Gastroesophageal sphincter (tissue), 4 donors: ENCODE results near the gene KRTAP4-8. TPM values are rescaled to one million over a fixed set of nuclear protein-coding genes. Genes with fewer than 3 reads are reported as not detected.
"Not testable (repeated sequence)": the region's sequence is repeated elsewhere in the genome, so short reads cannot be mapped to it uniquely, and the experiment has no call there.

Source experiments
- ATAC-seq: fragments of 150-250 bp; one replicate; pipeline ENCODE4 v1.9.1; 2016; ENCODE audit warnings: mild to moderate bottlenecking, moderate library complexity
- H3K27ac ChIP-seq, 4 donors: fragments of 200-600 bp; sonication (generic) in 3 of 4; 1 replicate in 3 of 4; 2 replicates in 1 of 4; pipeline ENCODE4 v1.5.1; 2016 to 2019
- H3K27me3 ChIP-seq: fragments of 200-600 bp; sonication (generic); one replicate; pipeline ENCODE4 v1.5.1; 2019
- H3K36me3 ChIP-seq, 2 donors: fragments of 200-600 bp; sonication (generic); one replicate each; pipeline ENCODE4 v1.5.1; 2019; ENCODE audit warnings: control low read depth in 1 of 2
- H3K4me1 ChIP-seq, 3 donors: fragments of 200-600 bp; sonication (generic); 1 replicate in 2 of 3; 2 replicates in 1 of 3; pipeline ENCODE4 v1.5.1; 2016 to 2019; ENCODE audit warnings: control low read depth in 2 of 3
- H3K4me3 ChIP-seq, 2 donors: fragments of 200-600 bp; sonication (generic); one replicate each; pipeline ENCODE4 v1.5.1; 2019; ENCODE audit warnings: mild to moderate bottlenecking in 1 of 2, moderate library complexity in 1 of 2
- H3K9me3 ChIP-seq, 3 donors: fragments of 200-600 bp; sonication (generic); one replicate each; pipeline ENCODE4 v1.5.1; 2017 to 2019; ENCODE audit warnings: control low read depth in 2 of 3
- EP300 ChIP-seq: sonication (generic); formaldehyde crosslinking; IDR thresholded peaks from one replicate; pipeline ENCODE4 v1.6.1; 2017; ENCODE audit warnings: antibody characterized with exemption, mild to moderate bottlenecking
- POLR2A ChIP-seq, 2 donors: fragments of 450-650 bp; IDR thresholded peaks; one replicate each; pipeline ENCODE4 v1.6.1; 2017; ENCODE audit warnings: antibody characterized with exemption in 2 of 2, mild to moderate bottlenecking in 2 of 2, moderate library complexity in 1 of 2
- POLR2AphosphoS5 ChIP-seq: sonication (generic); formaldehyde crosslinking; IDR thresholded peaks from one replicate; pipeline ENCODE4 v1.6.1; 2017; ENCODE audit warnings: antibody characterized with exemption
- WGBS, 2 donors: methylation state at CpG; one replicate each; pipeline ENCODE4 v1.1.5; 2018; ENCODE audit warnings: low coverage in 1 of 2; 5-methylcytosine and 5-hydroxymethylcytosine counted together
- total RNA-seq, 4 donors: library from RNA; depleted of rRNA; stranded (reverse); fragments of >200 nt; gene quantifications; one replicate each; pipeline ENCODE4 v1.1.0, GENCODE V29; 2016
- TF ChIP-seq, protein P1 (sequence below), 4 experiments: fragments of 200-600 bp in 2 of 4; fragments of 450-650 bp in 2 of 4; sonication (generic) in 1 of 4; IDR thresholded peaks; one replicate each; pipeline ENCODE4 v1.5.1; 2017 to 2019; ENCODE audit warnings: antibody characterized with exemption in 4 of 4, mild to moderate bottlenecking in 2 of 4, moderate library complexity in 2 of 4

Gene KRTAP4-8
- total RNA-seq, result not detected

DNA sequence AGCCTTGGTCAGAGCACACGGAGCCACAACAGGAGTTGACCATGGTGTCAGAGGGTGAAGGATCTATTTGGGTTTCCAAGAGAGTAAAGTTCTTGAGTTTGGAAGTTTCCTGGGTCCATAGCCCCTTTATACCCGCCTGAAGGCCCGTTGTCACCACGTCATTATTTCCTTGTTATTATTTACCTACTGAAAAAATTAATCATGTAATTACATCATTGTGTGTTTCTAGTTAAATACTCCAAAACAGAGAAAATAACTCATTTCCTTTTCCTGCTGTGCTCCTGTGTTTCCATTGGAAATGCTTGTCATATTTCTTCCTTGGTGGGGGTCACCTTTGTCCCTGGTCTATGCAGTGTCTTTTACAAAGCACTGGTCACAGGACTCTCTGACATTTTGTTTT lies at the start of gene KRTAP4-8:
KRTAP4-8 (minus strand) TSS at position 101 of the 400 bp plus-strand sequence; CDS start at position 43, 58 bp downstream.
- no peak within 1 kb of the TSS for H3K4me3 ChIP-seq
- H3K27me3 ChIP-seq, result peaks cover 26% of the 10 kb centered on the region
- H3K9me3 ChIP-seq, result no peaks in the 10 kb centered on the region
- TF ChIP-seq, protein P1, sequence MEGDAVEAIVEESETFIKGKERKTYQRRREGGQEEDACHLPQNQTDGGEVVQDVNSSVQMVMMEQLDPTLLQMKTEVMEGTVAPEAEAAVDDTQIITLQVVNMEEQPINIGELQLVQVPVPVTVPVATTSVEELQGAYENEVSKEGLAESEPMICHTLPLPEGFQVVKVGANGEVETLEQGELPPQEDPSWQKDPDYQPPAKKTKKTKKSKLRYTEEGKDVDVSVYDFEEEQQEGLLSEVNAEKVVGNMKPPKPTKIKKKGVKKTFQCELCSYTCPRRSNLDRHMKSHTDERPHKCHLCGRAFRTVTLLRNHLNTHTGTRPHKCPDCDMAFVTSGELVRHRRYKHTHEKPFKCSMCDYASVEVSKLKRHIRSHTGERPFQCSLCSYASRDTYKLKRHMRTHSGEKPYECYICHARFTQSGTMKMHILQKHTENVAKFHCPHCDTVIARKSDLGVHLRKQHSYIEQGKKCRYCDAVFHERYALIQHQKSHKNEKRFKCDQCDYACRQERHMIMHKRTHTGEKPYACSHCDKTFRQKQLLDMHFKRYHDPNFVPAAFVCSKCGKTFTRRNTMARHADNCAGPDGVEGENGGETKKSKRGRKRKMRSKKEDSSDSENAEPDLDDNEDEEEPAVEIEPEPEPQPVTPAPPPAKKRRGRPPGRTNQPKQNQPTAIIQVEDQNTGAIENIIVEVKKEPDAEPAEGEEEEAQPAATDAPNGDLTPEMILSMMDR (IDR thresholded peaks at IDR 0.05), result no peak
- TF ChIP-seq EP300 (no peak), POLR2A (IDR thresholded peaks at IDR 0.05) (no peak), POLR2AphosphoS5 (no peak)
- 49 to 93% methylated on average over 2 to 4 of the region's 4 CpGs for WGBS, 2 donors
- H3K27ac ChIP-seq, result no peak within 1 kb of the TSS
- no peaks in the 10 kb centered on the region for H3K36me3 ChIP-seq
- no peaks in the 10 kb centered on the region for H3K4me1 ChIP-seq
- no peak for ATAC-seq

DNA sequence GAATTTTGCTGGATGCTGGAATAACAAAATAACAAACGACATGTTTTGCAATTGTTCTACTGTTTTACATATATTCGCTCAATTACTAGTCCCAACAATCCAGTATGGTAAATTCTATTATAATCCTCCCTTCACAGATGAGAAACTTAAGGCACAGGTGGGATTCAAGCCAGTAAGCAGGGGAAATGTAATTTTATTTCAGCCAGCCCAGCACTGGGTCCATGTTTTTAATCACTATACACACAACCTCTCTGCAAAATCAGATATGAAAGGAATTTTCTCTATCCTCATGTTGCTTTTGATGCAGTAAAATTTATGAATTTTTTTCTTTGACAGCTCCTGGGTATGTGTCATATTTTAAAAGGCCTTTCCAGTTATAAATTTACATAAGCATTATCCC lies 47.3 kb upstream of the KRTAP4-8 start:
- Histone ChIP-seq H3K4me3 (no peak overlapping the region), H3K36me3 (no peaks in the 10 kb centered on the region), H3K27ac (no peak overlapping the region), H3K9me3 (peaks cover 0 to 23% (median 0%) of the 10 kb centered on the region in 3 donors), H3K27me3 (peaks cover 10% of the 10 kb centered on the region), H3K4me1 (no peaks in the 10 kb centered on the region)
- TF ChIP-seq EP300 (no peak), POLR2A (IDR thresholded peaks at IDR 0.05) (no peak), POLR2AphosphoS5 (no peak)
- TF ChIP-seq, protein P1 (IDR thresholded peaks at IDR 0.05), result no peak
- ATAC-seq, result no peak
- 86 to 96% methylated on average over 2 of the region's 2 CpGs for WGBS, 2 donors

DNA sequence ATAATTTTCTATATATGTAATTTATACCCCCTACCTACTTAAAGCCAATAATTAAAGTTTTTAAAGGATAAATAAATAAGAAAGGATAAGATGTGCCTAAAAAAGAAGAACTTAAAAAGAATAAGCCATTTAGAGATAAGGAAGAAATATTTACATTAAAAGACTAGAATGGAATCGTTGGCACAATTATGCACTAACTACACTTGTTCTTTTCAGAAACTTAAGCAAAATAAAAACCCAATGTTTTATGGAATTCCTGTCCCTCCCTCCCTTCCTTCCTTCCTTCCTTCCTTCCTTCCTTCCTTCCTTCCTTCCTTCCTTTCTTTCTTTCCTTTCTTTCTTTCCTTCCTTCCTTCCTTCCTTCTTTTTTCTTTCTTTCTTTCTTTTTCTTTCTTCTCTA lies 46.9 kb upstream of the KRTAP4-8 start:
- TF ChIP-seq EP300 (no peak), POLR2A (IDR thresholded peaks at IDR 0.05) (no peak), POLR2AphosphoS5 (no peak)
- TF ChIP-seq, protein P1 (IDR thresholded peaks at IDR 0.05), result no peak
- no peak for ATAC-seq
- peaks cover 0 to 27% (median 0%) of the 10 kb centered on the region in 3 donors for H3K9me3 ChIP-seq
- no peaks in the 10 kb centered on the region for H3K36me3 ChIP-seq
- peaks cover 14% of the 10 kb centered on the region for H3K27me3 ChIP-seq
- H3K27ac ChIP-seq, result no peak overlapping the region
- no peak overlapping the region for H3K4me3 ChIP-seq
- WGBS, 2 donors, result 32 to 100% methylated on average over 1 of the region's 1 CpG
- H3K4me1 ChIP-seq, result no peaks in the 10 kb centered on the region

DNA sequence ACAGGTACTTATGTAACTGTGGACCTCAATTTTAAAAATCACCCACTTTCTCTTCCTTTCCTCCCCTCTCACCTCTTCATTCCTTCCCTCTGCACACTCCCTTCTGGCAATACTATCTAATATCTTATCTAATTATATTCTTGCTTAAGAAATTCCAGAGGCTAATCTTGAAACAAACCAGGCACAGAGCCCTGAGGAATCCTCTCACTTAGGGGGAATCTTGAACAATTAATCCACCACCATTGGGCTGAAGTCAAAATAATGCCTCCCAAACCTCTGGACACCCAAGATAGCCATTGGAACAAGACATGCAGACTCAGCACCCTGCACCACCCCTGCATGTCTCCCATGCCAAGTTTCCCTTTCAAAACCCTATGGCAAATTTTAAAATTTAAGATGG lies 43.4 kb upstream of the KRTAP4-8 start:
- H3K27me3 ChIP-seq, result peaks cover 9% of the 10 kb centered on the region
- H3K9me3 ChIP-seq, result peaks cover 0 to 42% (median 0%) of the 10 kb centered on the region in 3 donors
- ATAC-seq, result no peak
- no peaks in the 10 kb centered on the region for H3K4me1 ChIP-seq
- no peak overlapping the region for H3K27ac ChIP-seq
- no peak overlapping the region for H3K4me3 ChIP-seq
- TF ChIP-seq POLR2AphosphoS5, result no peak
- TF ChIP-seq, protein P1 (IDR thresholded peaks at IDR 0.05), result no peak
- H3K36me3 ChIP-seq, result no peaks in the 10 kb centered on the region

DNA sequence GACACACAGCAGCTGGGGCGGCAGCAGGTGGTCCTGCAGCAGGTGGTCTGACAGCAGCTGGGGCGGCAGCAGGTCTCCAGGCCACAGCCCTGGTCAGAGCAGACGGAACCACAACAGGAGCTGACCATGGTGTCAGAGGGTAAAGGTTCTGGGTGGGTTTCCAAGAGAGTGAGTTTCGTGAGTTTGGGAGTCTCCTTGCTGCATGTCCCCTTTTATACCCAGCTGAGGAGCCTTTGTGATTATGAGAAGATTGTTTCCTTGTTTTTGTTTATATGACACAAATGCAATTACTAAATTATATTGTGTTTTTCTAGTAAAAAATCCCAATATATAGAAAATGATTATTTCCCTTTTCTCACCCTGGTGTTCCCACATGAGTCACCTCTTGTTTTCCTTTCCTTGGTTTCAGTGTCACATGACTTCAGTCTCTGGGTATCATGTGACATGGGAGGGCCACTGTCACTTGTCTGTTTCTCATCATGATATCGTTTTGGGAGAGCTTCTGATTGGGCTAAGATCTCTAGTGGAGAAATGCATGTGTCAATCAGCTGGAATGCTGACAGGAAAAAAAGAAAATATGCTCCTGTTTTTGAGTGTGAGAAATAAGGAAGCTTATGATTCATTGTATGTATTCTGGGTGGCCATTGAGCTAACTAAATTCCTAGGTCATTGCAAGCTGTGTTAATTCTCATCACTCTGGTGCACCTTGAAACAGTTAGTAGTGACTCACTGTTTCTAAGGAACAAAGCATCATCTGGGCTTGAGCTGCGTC lies 42.6 kb upstream of the KRTAP4-8 start, which contains the start of gene KRTAP4-6:
KRTAP4-6 (minus strand) TSS at position 185 of the 772 bp plus-strand sequence; CDS start at position 128, 57 bp downstream.
- Histone ChIP-seq H3K4me1 (no peaks in the 10 kb centered on the region), H3K4me3 (no peak within 1 kb of the TSS), H3K9me3 (peaks cover 0 to 42% (median 0%) of the 10 kb centered on the region in 3 donors), H3K27ac (no peak within 1 kb of the TSS), H3K27me3 (peaks cover 9% of the 10 kb centered on the region), H3K36me3 (no peaks in the 10 kb centered on the region)
- no peak for TF ChIP-seq EP300
- TF ChIP-seq, protein P1 (IDR thresholded peaks at IDR 0.05), result no peak
- no peak for TF ChIP-seq POLR2A (IDR thresholded peaks at IDR 0.05)
- no peak for TF ChIP-seq POLR2AphosphoS5
- ATAC-seq, result no peak
- WGBS, 2 donors, result 58 to 83% methylated on average over 2 to 6 of the region's 6 CpGs

DNA sequence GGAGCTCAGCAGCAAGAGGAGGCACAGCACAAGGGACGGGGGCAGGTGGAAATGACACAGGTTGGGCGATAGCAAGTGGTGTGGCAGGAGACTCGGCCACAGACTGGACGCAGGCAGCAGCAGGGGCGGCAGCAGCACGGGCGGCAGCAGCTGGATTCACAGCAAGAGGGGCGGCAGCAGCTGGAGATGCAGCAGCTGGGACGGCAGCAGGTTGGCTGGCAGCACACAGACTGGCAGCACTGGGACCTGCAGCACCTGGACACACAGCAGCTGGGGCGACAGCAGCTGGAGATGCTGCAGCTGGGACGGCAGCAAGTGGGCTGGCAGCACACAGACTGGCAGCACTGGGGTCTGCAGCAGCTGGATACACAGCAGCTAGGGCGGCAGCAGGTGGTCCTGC lies 41.9 kb upstream of the KRTAP4-8 start:
- ATAC-seq, H3K36me3 ChIP-seq, H3K27ac ChIP-seq, H3K4me3 ChIP-seq, H3K27me3 ChIP-seq, H3K4me1 ChIP-seq: not testable (repeated sequence)
- WGBS, 2 donors, result 87 to 93% methylated on average over 7 to 8 of the region's 12 CpGs
- peaks cover 0 to 42% (median 0%) of the 10 kb centered on the region in 3 donors for H3K9me3 ChIP-seq
